NT2/D1 (cell line): Measurements from ENCODE around the gene GALNT9.

Experiments used
- DNase-seq: peaks from one replicate; pipeline ENCODE4 v3.0.0-alpha.2; 2011; ENCODE audit warnings: low read depth, low spot score
- H3K27me3 ChIP-seq: 2 replicates; pipeline ENCODE4 v1.6.0; 2011; ENCODE audit warnings: mild to moderate bottlenecking; ENCODE audit not compliant: insufficient read length, insufficient read depth
- H3K36me3 ChIP-seq: 2 replicates; pipeline ENCODE4 v1.6.1; 2011; ENCODE audit warnings: mild to moderate bottlenecking, low read length, mixed read lengths; ENCODE audit not compliant: insufficient read depth, insufficient read length
- H3K4me1 ChIP-seq: 2 replicates; pipeline ENCODE4 v1.5.1; 2011; ENCODE audit not compliant: insufficient read depth, insufficient read length
- H3K4me3 ChIP-seq: 2 replicates; pipeline ENCODE4 v1.5.1; 2011; ENCODE audit warnings: low read depth; ENCODE audit not compliant: insufficient read length
- H3K9ac ChIP-seq: 2 replicates; pipeline ENCODE4 v1.6.0; 2011; ENCODE audit warnings: low read depth; ENCODE audit not compliant: insufficient read length
- H3K9me3 ChIP-seq: 2 replicates; pipeline ENCODE4 v1.5.1; 2011; ENCODE audit warnings: mild to moderate bottlenecking, low read length; ENCODE audit not compliant: insufficient read depth
- SUZ12 ChIP-seq: IDR thresholded peaks from 2 replicates; pipeline ENCODE4 v1.6.1; 2011; ENCODE audit not compliant: insufficient read length, insufficient read depth; ENCODE audit errors: extremely low read depth
- YY1 ChIP-seq: IDR thresholded peaks from 2 replicates; pipeline ENCODE4 v1.6.1; 2011; ENCODE audit not compliant: insufficient read length, insufficient read depth
- ZNF274 ChIP-seq: IDR thresholded peaks from 2 replicates; pipeline ENCODE4 v1.6.1; 2011; ENCODE audit warnings: mild to moderate bottlenecking, low read depth, low read length

Gene GALNT9

DNA sequence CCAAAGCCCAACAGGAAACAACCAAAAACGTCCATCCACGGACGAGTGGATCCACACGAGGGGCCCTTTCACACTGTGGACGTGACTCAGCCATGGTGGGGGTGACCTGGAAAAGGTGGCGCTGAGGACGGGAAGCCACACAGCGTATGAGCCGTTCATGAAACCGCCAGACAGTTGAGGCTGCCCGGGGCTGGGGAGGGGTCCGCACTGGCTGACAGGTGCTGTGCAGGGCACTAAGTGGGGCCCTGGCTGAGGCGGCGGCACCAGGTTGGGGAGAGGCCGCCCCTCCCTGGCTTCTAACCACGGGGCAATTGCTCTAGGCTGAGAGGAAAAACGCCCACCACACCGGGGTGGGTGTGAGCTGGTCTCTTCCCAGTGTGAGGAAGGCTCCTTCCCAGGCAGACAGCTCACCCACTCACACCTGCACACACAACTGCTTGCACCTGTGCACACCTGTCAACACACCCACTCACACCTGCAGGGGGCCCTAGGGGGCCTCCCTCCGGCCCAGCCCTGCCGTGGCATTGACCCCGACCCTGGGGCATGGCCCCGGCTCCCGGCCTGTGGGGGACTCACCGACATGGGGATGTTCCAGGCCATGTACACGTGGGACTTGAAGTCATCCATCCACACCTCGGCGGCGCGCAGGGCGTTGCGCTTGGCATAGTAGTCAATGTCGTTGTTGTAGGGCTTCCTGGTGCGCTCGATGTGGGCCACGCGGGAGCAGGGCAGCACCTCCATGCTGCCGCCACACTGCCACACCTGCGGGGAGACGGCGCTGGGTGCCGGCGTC is 126.3 kb downstream of the GALNT9 start:
- H3K27me3 ChIP-seq: peaks cover 83% of the 10 kb centered on the region
- TF ChIP-seq YY1 (no peak), SUZ12 (no peak), ZNF274 (no peak)

DNA sequence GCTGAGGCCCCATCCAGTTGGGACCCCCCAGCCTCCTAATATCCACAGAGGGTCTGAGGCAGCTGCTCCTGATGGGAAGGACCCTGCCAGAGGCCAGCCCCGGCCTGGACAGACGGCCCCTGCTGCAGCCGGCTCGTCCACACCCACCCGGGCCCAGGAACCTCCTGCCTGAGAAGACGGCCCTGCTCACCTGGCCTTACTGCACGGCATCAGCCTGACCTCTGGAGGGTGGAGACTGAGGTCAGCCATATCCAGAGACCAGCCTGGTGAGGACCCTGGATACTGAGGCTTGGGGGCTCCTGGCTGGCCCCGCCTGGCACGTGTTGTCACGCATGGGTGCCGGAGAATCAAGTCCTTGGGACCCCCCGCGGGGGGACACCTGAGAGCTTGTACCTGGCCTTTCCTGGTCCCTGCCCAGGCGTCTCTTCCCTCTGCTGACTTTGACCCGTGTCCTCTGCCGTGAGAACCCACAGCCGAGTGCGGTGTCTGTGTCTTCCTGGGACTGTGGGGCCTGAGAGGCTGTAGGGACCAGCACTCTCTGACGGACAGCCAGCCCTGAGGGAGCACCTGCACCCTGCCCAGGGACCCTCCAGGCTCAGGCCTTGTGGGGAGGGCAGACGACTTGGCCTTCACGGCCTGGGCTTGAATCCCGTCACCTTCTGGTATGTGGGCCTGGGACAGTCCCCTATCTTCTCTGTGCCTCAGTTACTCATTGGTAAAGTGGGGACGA is 127.8 kb downstream of the GALNT9 start:
- H3K9me3 ChIP-seq: no peaks in the 10 kb centered on the region
- H3K36me3 ChIP-seq: no peaks in the 10 kb centered on the region
- H3K4me3 ChIP-seq: no peak overlapping the region
- peaks cover 2% of the 10 kb centered on the region for H3K4me1 ChIP-seq
- TF ChIP-seq ZNF274 (no peak), SUZ12 (no peak), YY1 (no peak)
- no peak for DNase-seq
- no peak overlapping the region for H3K9ac ChIP-seq
- peaks cover 75% of the 10 kb centered on the region for H3K27me3 ChIP-seq

More for the DNA sequence above, 126.3 kb downstream of the GALNT9 start:
- Histone ChIP-seq H3K9ac (no peak overlapping the region), H3K9me3 (peaks cover 2% of the 10 kb centered on the region; the same call in 1 of the 2 replicates), H3K4me3 (no peak overlapping the region), H3K36me3 (no peaks in the 10 kb centered on the region), H3K4me1 (no peaks in the 10 kb centered on the region)
- DNase-seq: no peak

DNA sequence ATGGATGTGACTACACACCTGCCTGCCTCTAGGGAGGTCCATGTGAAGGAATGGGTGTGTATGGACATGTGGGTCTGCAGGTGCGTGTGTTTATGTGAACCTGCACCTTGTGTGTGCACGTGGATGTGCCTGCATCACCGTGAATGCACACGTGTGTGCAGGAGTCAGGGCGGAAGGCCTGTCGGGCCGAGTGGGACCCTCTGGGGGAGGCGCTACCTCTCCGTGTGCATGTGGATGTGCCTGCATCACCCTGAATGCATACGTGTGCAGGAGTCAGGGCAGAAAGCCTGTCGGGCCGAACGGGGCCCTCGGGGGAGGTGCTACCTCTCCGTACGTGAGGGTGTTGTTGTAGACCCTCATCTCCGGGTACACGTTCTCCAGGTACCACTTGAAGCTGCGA is 128.6 kb downstream of the GALNT9 start:
- Histone ChIP-seq H3K9me3 (no peaks in the 10 kb centered on the region), H3K9ac (no peak overlapping the region), H3K4me3 (no peak overlapping the region), H3K27me3 (peaks cover 76% of the 10 kb centered on the region), H3K4me1 (peaks cover 2% of the 10 kb centered on the region), H3K36me3 (no peaks in the 10 kb centered on the region)
- TF ChIP-seq SUZ12: no peak
- no peak for TF ChIP-seq ZNF274
- TF ChIP-seq YY1: no peak
- no peak for DNase-seq

DNA sequence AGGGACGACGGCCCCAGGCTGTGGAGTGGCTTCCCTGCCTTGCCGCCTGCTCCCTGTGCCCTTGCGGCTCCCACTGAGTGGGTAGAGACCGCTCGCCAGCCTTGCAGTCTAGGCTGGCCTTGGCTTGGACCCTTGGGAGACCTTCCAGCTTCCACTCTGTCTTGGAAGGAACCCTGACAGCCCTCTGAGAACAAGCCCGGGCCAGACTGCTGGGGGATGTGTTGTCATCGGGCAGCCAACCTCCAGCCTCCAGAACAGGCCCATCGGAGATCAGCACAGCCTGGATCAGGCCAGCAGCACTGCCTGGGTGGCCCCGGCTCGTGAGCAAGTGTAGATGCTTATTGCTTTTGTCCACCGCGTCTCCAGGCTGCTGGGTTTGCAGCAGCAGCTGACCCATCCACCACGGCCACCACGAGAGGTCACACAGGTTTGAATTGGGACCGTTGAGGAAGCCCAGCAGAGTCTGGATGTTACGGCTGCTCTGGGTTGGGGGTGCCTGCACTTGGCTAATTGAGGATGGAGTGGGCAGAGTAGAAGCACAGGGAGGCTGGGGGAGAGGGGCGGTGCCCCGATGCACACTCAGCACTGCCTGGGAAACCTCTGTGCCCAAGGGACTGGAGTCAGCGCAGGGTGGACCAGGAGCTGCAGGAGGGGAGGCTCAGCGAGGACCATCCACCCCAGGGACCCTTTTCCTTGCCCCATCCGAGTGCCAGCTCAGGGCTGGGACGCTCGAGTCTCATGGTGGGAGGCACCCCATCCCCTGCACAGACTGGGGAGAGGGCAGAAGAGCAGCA is 129.7 kb downstream of the GALNT9 start:
- Histone ChIP-seq H3K27me3 (peaks cover 71% of the 10 kb centered on the region), H3K36me3 (no peaks in the 10 kb centered on the region), H3K4me3 (no peak overlapping the region), H3K9ac (no peak overlapping the region), H3K4me1 (peaks cover 2% of the 10 kb centered on the region), H3K9me3 (no peaks in the 10 kb centered on the region)
- TF ChIP-seq SUZ12 (no peak), YY1 (no peak), ZNF274 (no peak)
- no peak for DNase-seq

GRCh38 chr12:132199101-132199500 is 130.3 kb downstream of the GALNT9 start:
- no peak for DNase-seq
- peaks cover 6% of the 10 kb centered on the region; the same call in 1 of the 2 replicates for H3K9me3 ChIP-seq
- TF ChIP-seq YY1: no peak
- no peak for TF ChIP-seq SUZ12
- TF ChIP-seq ZNF274: no peak
- no peak overlapping the region for H3K4me3 ChIP-seq
- H3K4me1 ChIP-seq: peaks cover 2% of the 10 kb centered on the region
- no peaks in the 10 kb centered on the region for H3K36me3 ChIP-seq
- peaks cover 71% of the 10 kb centered on the region for H3K27me3 ChIP-seq
- no peak overlapping the region for H3K9ac ChIP-seq

DNA sequence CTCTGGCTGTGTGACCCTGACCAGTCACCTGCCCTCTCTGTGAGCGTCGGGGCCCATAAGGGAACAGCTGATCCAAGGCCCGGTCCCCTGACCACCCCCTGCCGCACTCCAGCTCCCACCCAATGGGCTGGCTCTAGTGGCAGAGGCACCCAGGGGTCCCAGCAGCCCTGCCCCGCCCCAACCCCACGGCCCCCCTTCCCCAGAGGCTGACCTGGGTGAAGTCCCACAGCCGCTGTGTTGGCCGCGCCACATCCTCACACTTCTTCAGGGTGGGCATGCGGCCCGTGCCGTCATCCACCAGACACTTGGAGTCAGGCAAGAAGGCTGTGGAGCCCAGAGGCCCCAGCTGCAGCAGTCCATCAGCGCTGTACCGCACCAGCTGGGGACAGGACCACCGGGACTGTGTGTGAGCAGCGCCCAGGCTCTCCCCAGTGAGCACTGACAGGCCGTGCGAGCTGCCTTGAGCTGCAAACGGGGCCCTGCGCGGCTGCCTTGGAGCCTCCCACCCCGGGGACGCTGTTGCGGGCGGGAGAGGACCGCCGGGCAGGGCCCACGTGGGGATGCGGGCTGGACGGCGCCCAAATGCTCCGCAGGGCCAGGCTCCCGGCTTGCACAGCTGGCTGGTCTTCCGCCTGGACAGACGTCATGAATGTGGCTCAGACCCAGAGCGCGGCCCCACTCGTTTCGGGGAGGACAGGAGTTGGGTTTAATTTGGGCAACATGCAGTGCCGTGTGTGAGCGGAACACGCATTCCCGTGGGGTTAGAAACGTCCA is 131.6 kb downstream of the GALNT9 start:
- Histone ChIP-seq H3K36me3 (no peaks in the 10 kb centered on the region), H3K4me3 (no peak overlapping the region), H3K4me1 (peaks cover 2% of the 10 kb centered on the region), H3K9ac (no peak overlapping the region), H3K27me3 (peaks cover 75% of the 10 kb centered on the region), H3K9me3 (peaks cover 19% of the 10 kb centered on the region)
- no peak for DNase-seq
- TF ChIP-seq ZNF274: no peak
- no peak for TF ChIP-seq YY1
- no peak for TF ChIP-seq SUZ12
